Measurements from ENCODE around the gene SPIRE1.

DNA sequence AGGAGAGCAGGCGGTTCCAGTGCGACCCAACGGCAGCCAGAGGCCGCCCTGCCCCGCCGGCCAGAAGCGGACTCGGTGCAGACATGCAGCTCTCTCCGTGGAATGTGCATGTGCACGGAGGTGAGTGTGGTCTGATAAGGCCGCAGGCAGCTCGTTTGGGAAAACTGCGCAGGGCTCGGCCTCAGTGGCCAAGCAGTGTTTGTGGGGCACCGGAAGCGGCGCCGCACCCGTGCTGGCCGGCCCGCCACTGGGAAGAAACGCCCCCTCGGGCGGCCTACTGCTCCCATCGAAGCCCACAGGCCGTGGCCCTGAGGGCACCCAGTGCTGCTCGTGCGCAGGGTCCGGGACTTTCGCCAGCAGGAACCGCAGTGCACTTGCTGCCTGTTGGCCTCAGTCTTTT lies 225.0 kb downstream of the SPIRE1 start:
- TF ChIP-seq, protein P1, sequence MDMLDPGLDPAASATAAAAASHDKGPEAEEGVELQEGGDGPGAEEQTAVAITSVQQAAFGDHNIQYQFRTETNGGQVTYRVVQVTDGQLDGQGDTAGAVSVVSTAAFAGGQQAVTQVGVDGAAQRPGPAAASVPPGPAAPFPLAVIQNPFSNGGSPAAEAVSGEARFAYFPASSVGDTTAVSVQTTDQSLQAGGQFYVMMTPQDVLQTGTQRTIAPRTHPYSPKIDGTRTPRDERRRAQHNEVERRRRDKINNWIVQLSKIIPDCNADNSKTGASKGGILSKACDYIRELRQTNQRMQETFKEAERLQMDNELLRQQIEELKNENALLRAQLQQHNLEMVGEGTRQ (IDR thresholded peaks at IDR 0.05; ENCODE audit: low read depth, low read length), result no peak
- TF ChIP-seq, protein P2, sequence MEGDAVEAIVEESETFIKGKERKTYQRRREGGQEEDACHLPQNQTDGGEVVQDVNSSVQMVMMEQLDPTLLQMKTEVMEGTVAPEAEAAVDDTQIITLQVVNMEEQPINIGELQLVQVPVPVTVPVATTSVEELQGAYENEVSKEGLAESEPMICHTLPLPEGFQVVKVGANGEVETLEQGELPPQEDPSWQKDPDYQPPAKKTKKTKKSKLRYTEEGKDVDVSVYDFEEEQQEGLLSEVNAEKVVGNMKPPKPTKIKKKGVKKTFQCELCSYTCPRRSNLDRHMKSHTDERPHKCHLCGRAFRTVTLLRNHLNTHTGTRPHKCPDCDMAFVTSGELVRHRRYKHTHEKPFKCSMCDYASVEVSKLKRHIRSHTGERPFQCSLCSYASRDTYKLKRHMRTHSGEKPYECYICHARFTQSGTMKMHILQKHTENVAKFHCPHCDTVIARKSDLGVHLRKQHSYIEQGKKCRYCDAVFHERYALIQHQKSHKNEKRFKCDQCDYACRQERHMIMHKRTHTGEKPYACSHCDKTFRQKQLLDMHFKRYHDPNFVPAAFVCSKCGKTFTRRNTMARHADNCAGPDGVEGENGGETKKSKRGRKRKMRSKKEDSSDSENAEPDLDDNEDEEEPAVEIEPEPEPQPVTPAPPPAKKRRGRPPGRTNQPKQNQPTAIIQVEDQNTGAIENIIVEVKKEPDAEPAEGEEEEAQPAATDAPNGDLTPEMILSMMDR (conservative IDR thresholded peaks at IDR 0.05; ENCODE audit: low read depth, low read length), result no peak
- no peak for TF ChIP-seq MXI1 (IDR thresholded peaks at IDR 0.05; ENCODE audit: borderline replicate concordance, low read depth, low read length)
- TF ChIP-seq POLR2A (IDR thresholded peaks at IDR 0.05; ENCODE audit: low read depth, low read length), result no peak
- no peak for TF ChIP-seq NFE2L2 (IDR thresholded peaks at IDR 0.05; ENCODE audit: low read depth, low read length)
- TF ChIP-seq, protein P3, sequence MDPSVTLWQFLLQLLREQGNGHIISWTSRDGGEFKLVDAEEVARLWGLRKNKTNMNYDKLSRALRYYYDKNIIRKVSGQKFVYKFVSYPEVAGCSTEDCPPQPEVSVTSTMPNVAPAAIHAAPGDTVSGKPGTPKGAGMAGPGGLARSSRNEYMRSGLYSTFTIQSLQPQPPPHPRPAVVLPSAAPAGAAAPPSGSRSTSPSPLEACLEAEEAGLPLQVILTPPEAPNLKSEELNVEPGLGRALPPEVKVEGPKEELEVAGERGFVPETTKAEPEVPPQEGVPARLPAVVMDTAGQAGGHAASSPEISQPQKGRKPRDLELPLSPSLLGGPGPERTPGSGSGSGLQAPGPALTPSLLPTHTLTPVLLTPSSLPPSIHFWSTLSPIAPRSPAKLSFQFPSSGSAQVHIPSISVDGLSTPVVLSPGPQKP (IDR thresholded peaks at IDR 0.05; ENCODE audit: borderline replicate concordance, low read depth, low read length), result no peak
- TF ChIP-seq CEBPB (IDR thresholded peaks at IDR 0.05; ENCODE audit: low read depth, low read length), result no peak
- TF ChIP-seq FOS (IDR thresholded peaks at IDR 0.05; ENCODE audit: low read depth, low read length), result no peak
- no peak for TF ChIP-seq BHLHE40 (IDR thresholded peaks at IDR 0.05; ENCODE audit: low read depth, low read length)

Measured in IMR-90 (cell line).